Common myeloid progenitor, CD34-positive (primary cell): ENCODE results near the gene ENGASE.

Source experiments
- CTCF ChIA-PET: fragments of 350-600 bp; sonication (Branson Sonifier 250); formaldehyde crosslinking; loops from one replicate; lab custom pipeline; 2021; ENCODE audit warnings: antibody characterized with exemption; lab: Charles Lee
- POLR2A ChIA-PET: fragments of 350-600 bp; sonication (Branson Sonifier 250); formaldehyde crosslinking; loops from one replicate; lab custom pipeline; 2021; ENCODE audit warnings: antibody characterized with exemption; lab: Charles Lee
- DNase-seq, 3 donors: peaks; one replicate each; pipeline versions ENCODE4 v3.0.0 to v3.0.0-alpha.2; 2013
- H3K27ac ChIP-seq, 2 experiments: 1 replicate in 1 of 2; 2 replicates in 1 of 2; pipeline ENCODE4 v1.7.0; 2013; ENCODE audit warnings: inconsistent platforms in 2 of 2, low read length in 2 of 2, mild to moderate bottlenecking in 2 of 2, low read depth in 1 of 2, moderate library complexity in 1 of 2; ENCODE audit not compliant: severe bottlenecking in 2 of 2, insufficient read depth in 1 of 2, poor library complexity in 1 of 2
- H3K27me3 ChIP-seq, 5 experiments: replicated peaks in 2 of 5; 1 replicate in 3 of 5; 2 replicates in 2 of 5; pipeline versions ENCODE4 v1.6.1 to v1.7.0; 2013; ENCODE audit warnings: low read length in 4 of 5, mild to moderate bottlenecking in 2 of 5, moderate library complexity in 2 of 5, inconsistent platforms in 1 of 5; ENCODE audit not compliant: insufficient read depth in 5 of 5, control insufficient read depth in 4 of 5
- H3K36me3 ChIP-seq, 4 experiments: 1 replicate in 2 of 4; 2 replicates in 2 of 4; pipeline versions ENCODE4 v1.6.1 to v1.7.0; 2013; ENCODE audit warnings: low read length in 3 of 4, control low read depth in 1 of 4, mild to moderate bottlenecking in 1 of 4; ENCODE audit not compliant: control insufficient read depth in 4 of 4, insufficient read depth in 4 of 4
- H3K4me1 ChIP-seq, 4 experiments: 1 replicate in 3 of 4; 2 replicates in 1 of 4; pipeline versions ENCODE4 v1.6.1 to v1.7.1; 2013; ENCODE audit warnings: low read length in 3 of 4, mild to moderate bottlenecking in 3 of 4, control low read depth in 1 of 4, inconsistent platforms in 1 of 4, moderate library complexity in 1 of 4; ENCODE audit not compliant: control insufficient read depth in 4 of 4, insufficient read depth in 4 of 4; ENCODE audit errors: control extremely low read depth in 1 of 4
- H3K4me3 ChIP-seq, 7 experiments: 1 replicate in 4 of 7; 2 replicates in 3 of 7; pipeline versions ENCODE4 v1.5.1 to v1.7.0; 2013; ENCODE audit warnings: mild to moderate bottlenecking in 7 of 7, low read length in 6 of 7, moderate library complexity in 6 of 7, inconsistent platforms in 2 of 7, low read depth in 2 of 7, control low read depth in 1 of 7; ENCODE audit not compliant: insufficient read depth in 4 of 7, control insufficient read depth in 1 of 7; ENCODE audit errors: extremely low read depth in 1 of 7
- H3K9me3 ChIP-seq, 5 experiments: 1 replicate in 4 of 5; 2 replicates in 1 of 5; pipeline versions ENCODE4 v1.6.1 to v1.7.1; 2013; ENCODE audit warnings: low read length in 4 of 5, mild to moderate bottlenecking in 2 of 5, inconsistent platforms in 1 of 5, low read depth in 1 of 5, moderate library complexity in 1 of 5; ENCODE audit not compliant: control insufficient read depth in 4 of 5, insufficient read depth in 2 of 5; ENCODE audit errors: control extremely low read depth in 1 of 5
- WGBS: methylation state at CpG from one replicate; pipeline ENCODE4 v1.1.5; 2013; ENCODE audit not compliant: insufficient coverage; 5-methylcytosine and 5-hydroxymethylcytosine counted together

Gene ENGASE

GRCh38 chr17:79130536-79131273 lies 56.1 kb downstream of the ENGASE start:
- ChIA-PET CTCF (no interaction called here), POLR2A (no interaction called here)
- Histone ChIP-seq H3K4me3 (no peak overlapping the region), H3K36me3 (no peaks in the 10 kb centered on the region), H3K9me3 (no peaks in the 10 kb centered on the region), H3K27me3 (peaks cover 0 to 60% (median 10%) of the 10 kb centered on the region in 5 experiments), H3K4me1 (no peaks in the 10 kb centered on the region), H3K27ac (no peak overlapping the region)
- DNase-seq: no peak
- 94% methylated on average over 34 of the region's 34 CpGs for WGBS

DNA sequence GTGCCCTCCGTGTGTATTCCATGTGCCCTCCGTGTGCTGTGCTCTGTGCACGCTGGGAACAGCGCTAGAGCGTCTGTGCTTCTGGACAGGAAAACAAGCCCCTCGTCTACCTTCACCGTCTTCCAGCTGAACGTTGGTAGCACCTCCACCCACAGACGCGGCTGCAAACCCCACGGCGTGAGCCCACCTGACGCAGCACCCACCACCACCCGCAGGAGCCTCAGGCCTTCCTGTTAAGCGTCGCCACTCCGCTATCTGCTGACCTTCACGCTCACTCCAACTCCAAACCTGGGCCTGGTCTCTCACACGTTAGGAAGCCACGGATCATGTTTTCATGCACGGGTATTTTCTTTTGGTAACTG lies 56.6 kb downstream of the ENGASE start:
- ChIA-PET CTCF (no interaction called here), POLR2A (no interaction called here)
- H3K27ac ChIP-seq: no peak overlapping the region
- H3K4me3 ChIP-seq: no peak overlapping the region
- WGBS: 91% methylated on average over 11 of the region's 21 CpGs
- no peak for DNase-seq
- H3K36me3 ChIP-seq: no peaks in the 10 kb centered on the region
- no peaks in the 10 kb centered on the region for H3K4me1 ChIP-seq
- H3K27me3 ChIP-seq: peaks cover 0 to 60% (median 12%) of the 10 kb centered on the region in 5 experiments
- H3K9me3 ChIP-seq: no peaks in the 10 kb centered on the region

DNA sequence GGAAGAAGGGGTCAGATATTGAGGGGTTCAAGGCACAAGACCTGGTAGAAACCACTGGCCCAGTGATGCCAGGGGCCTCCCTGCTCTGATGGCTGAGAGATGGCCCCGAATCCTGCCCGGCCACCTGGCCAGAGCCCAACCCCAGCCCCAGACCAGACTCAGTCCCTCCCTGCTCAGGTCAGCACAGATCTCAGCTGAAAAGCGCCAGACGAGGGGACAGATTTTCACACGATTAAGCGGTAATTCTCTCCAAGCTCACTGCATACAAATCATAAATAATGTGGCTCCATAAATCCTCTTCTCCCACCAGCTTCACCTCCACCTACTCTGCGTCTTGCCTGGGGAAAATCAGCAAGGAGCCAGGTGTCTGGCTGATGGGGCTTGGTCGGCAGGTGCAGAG lies 57.1 kb downstream of the ENGASE start:
- Histone ChIP-seq H3K36me3 (no peaks in the 10 kb centered on the region), H3K27ac (no peak overlapping the region), H3K4me1 (no peaks in the 10 kb centered on the region), H3K4me3 (no peak overlapping the region), H3K9me3 (no peaks in the 10 kb centered on the region), H3K27me3 (peaks cover 0 to 60% (median 11%) of the 10 kb centered on the region in 5 experiments)
- DNase-seq: no peak
- POLR2A ChIA-PET: no interaction called here
- CTCF ChIA-PET: no interaction called here
- 93% methylated on average over 7 of the region's 8 CpGs for WGBS

DNA sequence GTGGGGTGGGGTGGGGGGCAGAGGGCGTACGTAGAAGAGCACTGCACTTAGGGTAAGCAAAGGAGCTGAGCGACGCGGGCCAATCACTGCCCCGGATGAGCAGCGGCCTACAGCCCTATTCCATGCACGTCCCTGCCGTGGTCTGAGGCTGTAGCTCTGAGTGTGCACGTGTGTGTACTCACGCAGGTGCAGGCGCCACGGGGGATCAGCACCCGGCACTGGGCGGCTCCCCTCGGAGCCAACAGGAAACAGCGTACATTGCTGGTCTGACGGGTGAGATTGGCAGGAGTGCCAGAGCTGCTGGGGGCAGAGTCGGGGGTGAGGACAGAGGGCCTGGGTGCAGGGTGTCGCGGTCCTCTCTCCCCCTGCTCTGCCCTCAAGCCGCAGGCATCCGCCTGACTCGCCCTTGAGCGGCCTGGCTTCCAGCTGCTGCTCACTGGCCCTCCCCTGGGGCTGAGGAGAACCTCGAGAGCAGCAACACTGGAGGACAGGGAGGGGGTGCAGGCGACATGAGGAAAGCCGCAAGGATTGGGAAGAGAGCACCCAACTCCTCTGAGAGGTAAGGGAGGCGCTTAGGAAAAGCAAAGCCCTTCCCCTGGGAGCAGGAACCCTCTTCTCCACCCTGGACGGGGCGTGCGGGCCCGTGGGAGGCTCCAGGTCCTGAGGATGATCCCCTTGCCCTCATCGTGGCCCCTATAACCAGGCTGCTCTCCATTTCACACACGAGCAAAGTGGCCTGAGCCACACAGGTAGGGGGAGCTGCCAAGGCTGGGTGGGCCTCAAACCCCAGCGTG lies 57.8 kb downstream of the ENGASE start:
- 90% methylated on average over 26 of the region's 36 CpGs for WGBS
- Histone ChIP-seq H3K4me1 (no peaks in the 10 kb centered on the region), H3K4me3 (no peak overlapping the region), H3K36me3 (no peaks in the 10 kb centered on the region), H3K27me3 (peaks cover 0 to 60% (median 9%) of the 10 kb centered on the region in 5 experiments), H3K27ac (no peak overlapping the region), H3K9me3 (no peaks in the 10 kb centered on the region)
- POLR2A ChIA-PET: no interaction called here
- CTCF ChIA-PET: no interaction called here
- peak in 1 of 3 donors; percentile 2 for DNase-seq

DNA sequence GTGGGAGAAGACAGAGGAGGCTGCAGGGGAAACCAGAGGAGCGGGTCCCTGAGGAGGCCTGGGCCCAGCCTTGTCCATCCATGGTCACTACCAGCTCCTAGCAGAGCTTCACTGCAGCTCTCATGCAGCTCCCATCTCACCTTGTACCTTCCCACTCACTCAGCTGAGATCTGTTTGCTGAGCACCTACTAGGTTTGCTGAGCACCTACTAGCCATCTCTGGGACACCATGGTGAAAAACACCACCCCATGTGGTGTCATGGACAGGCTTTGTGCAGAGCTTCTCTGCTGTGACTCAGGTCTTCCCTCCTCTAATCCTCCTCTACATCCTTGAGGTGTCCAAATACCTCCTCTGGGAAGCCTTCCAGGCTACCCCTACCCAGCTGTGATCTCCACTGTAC lies 58.6 kb downstream of the ENGASE start:
- CTCF ChIA-PET: no interaction called here
- POLR2A ChIA-PET: no interaction called here
- Histone ChIP-seq H3K9me3 (no peaks in the 10 kb centered on the region), H3K4me3 (no peak overlapping the region), H3K4me1 (no peaks in the 10 kb centered on the region), H3K27me3 (peaks cover 0 to 59% (median 6%) of the 10 kb centered on the region in 5 experiments), H3K36me3 (no peaks in the 10 kb centered on the region), H3K27ac (no peak overlapping the region)
- DNase-seq: no peak
- 100% methylated on average over 1 of the region's 1 CpG for WGBS

GRCh38 chr17:79133985-79134384 lies 59.4 kb downstream of the ENGASE start:
- no CpG with 5 or more reads among the region's 7 CpGs for WGBS
- Histone ChIP-seq H3K4me1 (no peaks in the 10 kb centered on the region), H3K9me3 (no peaks in the 10 kb centered on the region), H3K27ac (no peak overlapping the region), H3K27me3 (peaks cover 0 to 59% (median 3%) of the 10 kb centered on the region in 5 experiments), H3K4me3 (no peak overlapping the region), H3K36me3 (no peaks in the 10 kb centered on the region)
- no peak for DNase-seq
- ChIA-PET CTCF (no interaction called here), POLR2A (no interaction called here)

GRCh38 chr17:79135011-79135410 lies 60.4 kb downstream of the ENGASE start:
- H3K4me3 ChIP-seq: no peak overlapping the region
- peaks cover 0 to 54% (median 3%) of the 10 kb centered on the region in 5 experiments for H3K27me3 ChIP-seq
- H3K36me3 ChIP-seq: no peaks in the 10 kb centered on the region
- WGBS: over 99% methylated on average over 8 of the region's 9 CpGs
- H3K27ac ChIP-seq: no peak overlapping the region
- no peak for DNase-seq
- H3K4me1 ChIP-seq: no peaks in the 10 kb centered on the region
- H3K9me3 ChIP-seq: no peaks in the 10 kb centered on the region
- ChIA-PET POLR2A (no interaction called here), CTCF (no interaction called here)
